Pancreas (tissue), 10 donors: Measurements from ENCODE around the gene EVI5L. TPM values are rescaled to one million over a fixed set of nuclear protein-coding genes. Genes with fewer than 3 reads are reported as not detected.

Source experiments
- ATAC-seq, 4 donors: fragments of 200-7000 bp; cut with Tn5 transposase; one replicate each; pipeline versions ENCODE4 v1.8.0 to v1.9.1; 2020; ENCODE audit warnings: mild to moderate bottlenecking in 4 of 4, moderate library complexity in 4 of 4
- DNase-seq, 6 donors: peaks; one replicate each; pipeline ENCODE4 v3.0.0-alpha.2; 2020
- FAIRE-seq: peaks from 2 replicates; lab custom pipeline; 2012; peaks lifted over from hg19 to GRCh38; lab: Jason Lieb, UNC
- H3K27ac ChIP-seq, 4 donors: fragments of 200-600 bp; sonication (generic); 1 replicate in 3 of 4; 2 replicates in 1 of 4; pipeline versions ENCODE4 v1.5.0 to v1.8.0; 2020
- H3K27me3 ChIP-seq, 4 donors: fragments of 200-600 bp; one replicate each; pipeline ENCODE4 v1.8.0; 2021
- H3K36me3 ChIP-seq, 3 donors: fragments of 200-600 bp; sonication (generic) in 1 of 3; one replicate each; pipeline versions ENCODE4 v1.5.0 to v1.8.0; 2020 to 2021
- H3K4me1 ChIP-seq, 3 donors: fragments of 200-600 bp; one replicate each; pipeline ENCODE4 v1.8.0; 2021
- H3K4me3 ChIP-seq, 4 donors: fragments of 200-600 bp; sonication (generic) in 2 of 4; one replicate each; pipeline versions ENCODE4 v1.5.0 to v1.8.0; 2020 to 2021
- H3K9me3 ChIP-seq, 4 donors: fragments of 200-600 bp; one replicate each; pipeline ENCODE4 v1.8.0; 2021
- WGBS, 2 donors: extraction: QIAGEN DNeasy Blood & Tissue Kit; methylation state at CpG; one replicate each; pipeline ENCODE4 v1.1.7; 2013; 5-methylcytosine and 5-hydroxymethylcytosine counted together
- intact Hi-C, 3 donors: fragments of 100-400 bp; cut with DNase I; formaldehyde crosslinking; loops; one replicate each; pipeline versions ENCODE4 v1.11.1 to v1.14.2; 2022
- polyA plus RNA-seq, 2 donors: library from polyadenylated mRNA; stranded (reverse); fragments of 200-250 nt; gene quantifications; one replicate each; pipeline ENCODE4 v1.2.3, GENCODE V29; 2013
- total RNA-seq, 6 donors: library from RNA; stranded (reverse); fragmentation: NEBNext Ultra II Directional in 4 of 6; extraction: Animal tissue kit (Norgen Biotek cat#: 25700) in 4 of 6; gene quantifications; one replicate each; pipeline versions ENCODE4 v1.2.1 to v1.2.4, GENCODE V29; 2021 to 2023
- TF ChIP-seq, protein P1 (sequence below), 4 donors: fragments of 200-600 bp; sonication (generic) in 3 of 4; IDR thresholded peaks; one replicate each; pipeline versions ENCODE4 v1.5.0 to v1.8.0; 2021; ENCODE audit warnings: antibody characterized with exemption in 4 of 4
- donor health status: healthy with polysubstance abuse.
- donor health status: DM: no; HTN: no; CAD: no; lungs with moderate emphysema.
- donor health status: DM: no; HTN: no; CAD: no.
- donor health status: control.
- donor health status: control.
- donor health status: Bipolar disorder and iron deficiency.
- donor health status: DM: yes; HTN: yes; CAD: no.
- donor health status: DM: no; HTN: no; CAD: no.
- donor health status: DM: no; HTN: no; CAD: no.
- donor health status: DM: yes; HTN: yes; CAD: no.

Gene EVI5L
- total and polyA plus RNA-seq, 8 donors, result 3.0 to 9.1 (median 4.8) TPM

DNA sequence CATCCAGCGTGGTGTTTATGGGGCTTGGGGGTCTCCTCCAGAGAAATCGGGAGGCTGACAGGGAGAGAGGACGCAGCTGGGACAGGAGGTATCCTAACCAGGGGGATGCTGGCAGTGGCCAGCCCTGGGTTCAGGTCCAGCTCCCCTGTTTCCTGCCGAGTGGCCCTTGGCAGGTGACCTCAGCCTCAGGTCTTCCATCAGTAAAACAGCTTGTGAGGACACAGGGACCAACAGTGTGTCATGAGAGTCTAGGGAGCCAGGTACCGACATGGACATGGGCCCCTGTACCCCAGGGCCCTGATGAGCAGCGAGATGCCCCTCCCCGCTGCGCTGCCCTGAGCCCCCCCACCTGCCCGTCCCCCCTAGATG, 19.6 kb downstream of the EVI5L start:
- FAIRE-seq (no peak), ATAC-seq (no peak), DNase-seq (peak in 1 of 6 donors; percentile 38)
- H3K36me3 ChIP-seq, result no peaks in the 10 kb centered on the region
- intact Hi-C loops, result no loop called here
- WGBS, 2 donors, result 88 to 91% methylated on average over 9 of the region's 9 CpGs
- TF ChIP-seq, protein P1, sequence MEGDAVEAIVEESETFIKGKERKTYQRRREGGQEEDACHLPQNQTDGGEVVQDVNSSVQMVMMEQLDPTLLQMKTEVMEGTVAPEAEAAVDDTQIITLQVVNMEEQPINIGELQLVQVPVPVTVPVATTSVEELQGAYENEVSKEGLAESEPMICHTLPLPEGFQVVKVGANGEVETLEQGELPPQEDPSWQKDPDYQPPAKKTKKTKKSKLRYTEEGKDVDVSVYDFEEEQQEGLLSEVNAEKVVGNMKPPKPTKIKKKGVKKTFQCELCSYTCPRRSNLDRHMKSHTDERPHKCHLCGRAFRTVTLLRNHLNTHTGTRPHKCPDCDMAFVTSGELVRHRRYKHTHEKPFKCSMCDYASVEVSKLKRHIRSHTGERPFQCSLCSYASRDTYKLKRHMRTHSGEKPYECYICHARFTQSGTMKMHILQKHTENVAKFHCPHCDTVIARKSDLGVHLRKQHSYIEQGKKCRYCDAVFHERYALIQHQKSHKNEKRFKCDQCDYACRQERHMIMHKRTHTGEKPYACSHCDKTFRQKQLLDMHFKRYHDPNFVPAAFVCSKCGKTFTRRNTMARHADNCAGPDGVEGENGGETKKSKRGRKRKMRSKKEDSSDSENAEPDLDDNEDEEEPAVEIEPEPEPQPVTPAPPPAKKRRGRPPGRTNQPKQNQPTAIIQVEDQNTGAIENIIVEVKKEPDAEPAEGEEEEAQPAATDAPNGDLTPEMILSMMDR (IDR thresholded peaks at IDR 0.05), result no peak
- no peaks in the 10 kb centered on the region for H3K9me3 ChIP-seq
- peaks cover 4 to 5% (median 5%) of the 10 kb centered on the region in 3 donors for H3K4me1 ChIP-seq
- no peaks in the 10 kb centered on the region for H3K27me3 ChIP-seq
- H3K27ac ChIP-seq, result no peak overlapping the region
- H3K4me3 ChIP-seq, result no peak overlapping the region

DNA sequence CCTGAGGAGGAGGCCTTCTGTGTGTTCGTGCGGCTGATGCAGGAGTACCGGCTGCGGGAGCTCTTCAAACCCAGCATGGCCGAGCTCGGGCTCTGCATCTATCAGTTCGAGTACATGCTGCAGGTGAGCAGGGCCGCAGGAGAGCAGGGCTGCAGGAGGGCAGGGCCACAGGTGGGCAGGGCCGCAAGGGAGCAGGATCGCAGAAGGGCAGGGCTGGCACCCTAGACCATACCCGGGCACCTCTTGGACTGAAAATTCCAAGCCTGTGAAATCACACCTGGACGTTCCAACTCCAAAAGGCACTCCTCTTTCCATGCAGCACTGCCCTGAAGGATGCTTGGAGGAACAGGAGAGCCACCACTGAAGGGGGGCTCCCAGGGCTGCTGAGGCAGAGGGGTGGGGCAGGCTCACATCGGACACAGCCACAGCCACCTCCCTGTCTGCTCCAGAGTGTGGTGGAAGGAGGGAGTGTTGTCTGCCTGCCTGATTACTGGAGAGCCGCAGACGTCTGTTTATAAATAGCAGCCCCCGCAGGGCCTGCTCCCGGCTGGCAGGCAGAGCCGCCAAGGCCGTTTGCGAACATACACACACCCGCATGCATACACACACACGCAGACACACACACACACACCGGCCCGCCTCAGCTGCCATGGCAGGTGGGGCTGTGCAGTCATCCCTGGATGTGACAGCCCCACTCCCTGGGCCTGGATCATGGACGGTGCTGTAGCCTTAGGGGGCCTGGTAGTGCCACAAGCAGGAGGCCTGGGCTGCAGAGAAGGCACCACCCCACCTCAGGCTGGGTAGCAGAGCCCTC, 20.2 kb downstream of the EVI5L start:
- Histone ChIP-seq H3K27ac (no peak overlapping the region), H3K4me1 (peaks cover 4 to 5% (median 5%) of the 10 kb centered on the region in 3 donors), H3K4me3 (no peak overlapping the region), H3K27me3 (no peaks in the 10 kb centered on the region), H3K36me3 (no peaks in the 10 kb centered on the region), H3K9me3 (no peaks in the 10 kb centered on the region)
- FAIRE-seq (no peak), ATAC-seq (no peak), DNase-seq (peak in 1 of 6 donors; percentile 64)
- 74 to 76% methylated on average over 23 to 25 of the region's 25 CpGs for WGBS, 2 donors
- TF ChIP-seq, protein P1 (IDR thresholded peaks at IDR 0.05), result no peak
- intact Hi-C loops, result loop anchor here in 2 of 3 donors (5.0 to 10.0 kb wide), 2 partner anchors 72 to 75 kb away; partner anchors contain the start of genes SNAPC2 (in 2 of the 2) and CTXN1 (in 1 of the 2)

DNA sequence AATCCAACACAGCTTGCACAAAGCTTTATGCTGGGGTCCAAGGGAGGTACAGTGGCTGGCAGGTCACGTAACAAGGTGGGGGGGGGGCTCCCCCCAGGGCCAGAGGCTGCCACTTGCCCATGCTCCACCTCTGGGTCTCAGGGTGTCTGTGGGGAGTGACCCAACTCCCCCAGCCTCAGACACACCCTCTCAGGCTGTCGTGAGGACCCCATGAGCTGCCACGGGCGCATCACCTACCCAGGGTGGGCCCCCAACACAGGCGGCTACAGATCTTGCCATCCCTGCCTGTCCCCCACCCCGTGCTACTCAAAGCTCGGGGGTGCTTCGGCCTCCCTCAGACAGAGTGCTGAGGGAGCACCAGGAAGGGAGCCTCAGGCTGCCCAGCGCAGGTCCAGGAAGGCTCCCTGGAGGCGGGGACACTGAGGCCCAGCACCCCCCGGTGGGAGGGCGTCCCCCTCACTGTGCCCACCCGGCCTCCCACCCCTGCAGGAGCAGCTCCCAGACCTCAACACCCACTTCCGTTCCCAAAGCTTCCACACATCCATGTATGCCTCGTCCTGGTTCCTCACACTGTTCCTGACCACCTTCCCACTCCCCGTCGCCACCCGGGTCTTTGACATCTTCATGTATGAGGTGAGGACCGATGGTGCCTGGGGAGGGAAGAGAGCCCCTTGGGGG, 21.1 kb downstream of the EVI5L start:
- TF ChIP-seq, protein P1 (IDR thresholded peaks at IDR 0.05), result no peak
- Histone ChIP-seq H3K4me3 (no peak overlapping the region), H3K4me1 (peaks cover 4 to 5% (median 5%) of the 10 kb centered on the region in 3 donors), H3K27me3 (no peaks in the 10 kb centered on the region), H3K9me3 (no peaks in the 10 kb centered on the region), H3K36me3 (no peaks in the 10 kb centered on the region), H3K27ac (no peak overlapping the region)
- no peak for ATAC-seq
- 88 to 91% methylated on average over 19 of the region's 19 CpGs for WGBS, 2 donors
- intact Hi-C loops, result loop anchor here in 2 of 3 donors (5.0 to 10.0 kb wide), 2 partner anchors 71 to 74 kb away; partner anchors contain the start of genes SNAPC2 (in 2 of the 2) and CTXN1 (in 1 of the 2)
- DNase-seq, result peak in 1 of 6 donors; percentile 59
- FAIRE-seq, result no peak

DNA sequence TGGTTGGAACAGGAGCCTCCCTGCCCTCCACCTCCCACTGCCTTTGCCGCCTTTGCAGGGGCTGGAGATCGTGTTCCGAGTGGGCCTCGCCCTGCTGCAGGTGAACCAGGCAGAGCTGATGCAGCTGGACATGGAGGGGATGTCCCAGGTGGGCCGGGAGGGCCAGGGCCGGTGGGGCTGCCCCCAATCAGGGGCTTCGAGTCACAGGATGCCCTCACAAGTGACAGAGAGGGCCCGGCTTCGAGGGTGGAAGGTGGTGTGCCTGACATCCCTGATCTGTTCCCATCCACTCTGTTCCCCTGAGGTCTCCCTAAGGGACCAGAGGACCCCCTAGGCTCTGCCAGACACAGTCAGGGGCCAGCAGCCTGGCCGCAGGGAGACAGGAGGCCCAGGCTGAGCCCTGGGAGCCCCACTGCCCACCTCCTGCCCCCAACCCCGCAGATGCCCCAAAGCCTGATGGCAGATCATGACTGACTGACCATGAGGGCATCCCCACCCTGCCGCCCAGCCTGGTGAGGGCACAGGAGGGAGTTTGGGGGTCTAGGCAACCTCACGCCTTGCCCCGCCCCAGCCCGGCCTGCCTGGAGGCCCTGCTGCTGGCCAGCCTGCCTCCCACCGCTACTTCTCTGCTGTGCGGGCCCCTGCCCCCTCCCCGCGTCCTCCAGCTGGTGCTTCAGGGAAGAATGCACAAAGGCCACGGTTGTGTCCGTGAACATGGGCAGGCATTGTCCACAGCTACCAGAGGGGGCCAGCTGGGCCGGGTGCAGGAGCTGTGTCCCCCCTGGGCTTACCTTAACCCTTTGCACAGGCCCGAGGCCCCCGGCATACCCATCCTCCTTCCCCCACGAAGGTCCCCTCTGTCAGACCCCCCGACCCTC, 21.8 kb downstream of the EVI5L start:
- DNase-seq (peak in 3 of 6 donors; percentile 18 to 75 (median 43)), ATAC-seq (no peak), FAIRE-seq (no peak)
- H3K36me3 ChIP-seq, result no peaks in the 10 kb centered on the region
- intact Hi-C loops, result loop anchor here in 2 of 3 donors (5.0 to 10.0 kb wide), 2 partner anchors 70 to 73 kb away; partner anchors contain the start of genes SNAPC2 (in 2 of the 2) and CTXN1 (in 1 of the 2)
- peaks cover 4 to 5% (median 5%) of the 10 kb centered on the region in 3 donors for H3K4me1 ChIP-seq
- TF ChIP-seq, protein P1 (IDR thresholded peaks at IDR 0.05), result no peak
- 81 to 83% methylated on average over 24 to 26 of the region's 26 CpGs for WGBS, 2 donors
- H3K27ac ChIP-seq, result no peak overlapping the region
- no peaks in the 10 kb centered on the region for H3K27me3 ChIP-seq
- H3K4me3 ChIP-seq, result no peak overlapping the region
- H3K9me3 ChIP-seq, result no peaks in the 10 kb centered on the region
